WERI-Rb-1 (cell line): Measurements from ENCODE around the gene MAEL.
A peak's percentile ranks its signal among the peaks of the same experiment; 100 is the strongest.
"Not testable (repeated sequence)": the region's sequence is repeated elsewhere in the genome, so short reads cannot be mapped to it uniquely, and the experiment has no call there.

Source experiments
- DNase-seq: peaks from one replicate; pipeline ENCODE4 v3.0.0-alpha.2; 2020
- H3K27ac ChIP-seq: fragments of 250-450 bp; sonication (Bioruptor Pico); 2 replicates; pipeline ENCODE4 v1.5.1; 2020; ENCODE audit warnings: mild to moderate bottlenecking, moderate library complexity
- H3K27me3 ChIP-seq: fragments of 250-450 bp; sonication (Bioruptor Pico); 2 replicates; pipeline ENCODE4 v1.5.1; 2021; ENCODE audit warnings: mild to moderate bottlenecking, low read depth, moderate library complexity; ENCODE audit not compliant: insufficient read depth, severe bottlenecking
- H3K36me3 ChIP-seq: fragments of 250-450 bp; sonication (Bioruptor Pico); 2 replicates; pipeline ENCODE4 v1.5.1; 2020; ENCODE audit warnings: mild to moderate bottlenecking, moderate library complexity
- H3K4me3 ChIP-seq: 2 replicates; pipeline ENCODE4 v1.5.1; 2011; ENCODE audit warnings: low read depth, mild to moderate bottlenecking, control low read depth, low read length
- H3K9me3 ChIP-seq: fragments of 250-450 bp; sonication (Bioruptor Pico); 2 replicates; pipeline ENCODE4 v1.5.1; 2021; ENCODE audit warnings: mild to moderate bottlenecking, moderate library complexity; ENCODE audit not compliant: severe bottlenecking
- TF ChIP-seq, protein P1 (sequence below): IDR thresholded peaks from 2 replicates; pipeline ENCODE4 v1.5.1; 2011; ENCODE audit warnings: low read depth, mild to moderate bottlenecking, control low read depth, inconsistent platforms, low read length

Gene MAEL

GRCh38 chr1:167022384-167022783, 33.3 kb downstream of the MAEL start:
- Histone ChIP-seq H3K27me3 (no peaks in the 10 kb centered on the region), H3K27ac (no peak overlapping the region), H3K36me3 (no peaks in the 10 kb centered on the region), H3K9me3 (no peaks in the 10 kb centered on the region), H3K4me3 (no peak overlapping the region)
- no peak for DNase-seq
- TF ChIP-seq, protein P1, sequence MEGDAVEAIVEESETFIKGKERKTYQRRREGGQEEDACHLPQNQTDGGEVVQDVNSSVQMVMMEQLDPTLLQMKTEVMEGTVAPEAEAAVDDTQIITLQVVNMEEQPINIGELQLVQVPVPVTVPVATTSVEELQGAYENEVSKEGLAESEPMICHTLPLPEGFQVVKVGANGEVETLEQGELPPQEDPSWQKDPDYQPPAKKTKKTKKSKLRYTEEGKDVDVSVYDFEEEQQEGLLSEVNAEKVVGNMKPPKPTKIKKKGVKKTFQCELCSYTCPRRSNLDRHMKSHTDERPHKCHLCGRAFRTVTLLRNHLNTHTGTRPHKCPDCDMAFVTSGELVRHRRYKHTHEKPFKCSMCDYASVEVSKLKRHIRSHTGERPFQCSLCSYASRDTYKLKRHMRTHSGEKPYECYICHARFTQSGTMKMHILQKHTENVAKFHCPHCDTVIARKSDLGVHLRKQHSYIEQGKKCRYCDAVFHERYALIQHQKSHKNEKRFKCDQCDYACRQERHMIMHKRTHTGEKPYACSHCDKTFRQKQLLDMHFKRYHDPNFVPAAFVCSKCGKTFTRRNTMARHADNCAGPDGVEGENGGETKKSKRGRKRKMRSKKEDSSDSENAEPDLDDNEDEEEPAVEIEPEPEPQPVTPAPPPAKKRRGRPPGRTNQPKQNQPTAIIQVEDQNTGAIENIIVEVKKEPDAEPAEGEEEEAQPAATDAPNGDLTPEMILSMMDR, result no peak

GRCh38 chr1:167029553-167029952, 40.5 kb downstream of the MAEL start:
- H3K4me3 ChIP-seq, H3K27ac ChIP-seq, DNase-seq, H3K9me3 ChIP-seq, H3K36me3 ChIP-seq, H3K27me3 ChIP-seq: not testable (repeated sequence)

- Histone ChIP-seq H3K9me3 (no peaks in the 10 kb centered on the region), H3K27ac (no peak overlapping the region), H3K4me3 (no peak overlapping the region), H3K27me3 (no peaks in the 10 kb centered on the region), H3K36me3 (no peaks in the 10 kb centered on the region)
- TF ChIP-seq, protein P1, result no peak
- no peak for DNase-seq
These were observed 44.6 kb downstream of the MAEL start for GRCh38 chr1:167033646-167034045.

DNA sequence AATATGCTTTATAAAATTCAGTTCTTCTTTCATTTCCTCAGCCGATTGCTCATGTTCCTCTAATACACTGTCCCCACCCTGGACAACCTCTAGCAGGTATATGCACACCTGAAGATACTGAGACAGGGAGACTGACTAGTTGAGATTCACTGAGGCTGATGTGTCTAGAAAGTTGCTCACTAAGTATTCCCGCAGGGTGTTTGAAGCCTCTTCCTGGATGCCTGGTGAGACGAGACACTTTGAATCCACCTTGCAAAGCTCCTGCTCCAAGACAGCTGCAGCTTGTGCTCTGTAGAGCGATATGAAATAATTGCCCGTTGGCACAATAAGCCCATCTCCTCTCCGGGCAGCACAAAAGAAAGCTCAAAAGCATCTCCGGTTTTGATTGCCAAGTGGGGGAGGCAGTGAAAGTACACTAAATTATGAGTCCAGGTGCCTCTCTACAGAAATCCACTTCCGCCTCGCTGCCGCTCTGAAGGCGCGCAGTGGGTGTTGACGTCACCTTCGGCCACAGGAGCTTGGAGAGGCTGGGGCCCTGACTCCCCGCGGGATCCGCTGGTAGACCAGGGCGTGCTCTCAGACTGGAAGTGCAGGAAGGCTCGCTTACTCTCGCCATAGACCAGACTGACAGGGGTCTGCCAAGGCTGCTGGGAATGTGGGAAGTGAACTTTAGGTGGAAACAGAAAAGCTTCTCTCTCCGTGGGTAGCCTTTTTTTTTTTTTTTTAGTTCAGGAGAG, 54.8 kb downstream of the MAEL start:
- TF ChIP-seq, protein P1, result no peak
- Histone ChIP-seq H3K27ac (no peak overlapping the region), H3K4me3 (no peak overlapping the region), H3K27me3 (no peaks in the 10 kb centered on the region), H3K36me3 (no peaks in the 10 kb centered on the region), H3K9me3 (no peaks in the 10 kb centered on the region)
- no peak for DNase-seq

- TF ChIP-seq, protein P1, result no peak
- H3K36me3 ChIP-seq, result no peaks in the 10 kb centered on the region
- DNase-seq, result no peak
These were observed 62.8 kb downstream of the MAEL start for GRCh38 chr1:167051907-167052306.

GRCh38 chr1:167052389-167052788, 63.3 kb downstream of the MAEL start:
- DNase-seq, result peak; percentile 29
- TF ChIP-seq, protein P1, result peak; percentile 66
- H3K27me3 ChIP-seq, result no peaks in the 10 kb centered on the region

More at GRCh38 chr1:167051907-167052306, 62.8 kb downstream of the MAEL start:
- no peaks in the 10 kb centered on the region for H3K27me3 ChIP-seq
- no peak overlapping the region for H3K27ac ChIP-seq
- H3K9me3 ChIP-seq, result no peaks in the 10 kb centered on the region
- H3K4me3 ChIP-seq, result no peak overlapping the region

More at GRCh38 chr1:167052389-167052788, 63.3 kb downstream of the MAEL start:
- Histone ChIP-seq H3K27ac (no peak overlapping the region), H3K9me3 (no peaks in the 10 kb centered on the region), H3K36me3 (no peaks in the 10 kb centered on the region), H3K4me3 (no peak overlapping the region)
